Activated CD4-positive, alpha-beta T cell treated with anti-CD3 and anti-CD28 coated beads, Interleukin-2, amount 10 ng/mL, durations not matched to agents 24 days and 14 days (primary cell): ENCODE data around the gene NOXRED1. TPM values are rescaled to one million over a fixed set of nuclear protein-coding genes. Genes with fewer than 3 reads are reported as not detected.

Experiments
- DNase-seq: peaks from one replicate; pipeline ENCODE4 v3.0.0; 2022
- H3K27ac Mint-ChIP-seq: one replicate; pipeline ENCODE4 v1.8.0; 2022; ENCODE audit warnings: mild to moderate bottlenecking, mixed read lengths
- H3K27me3 Mint-ChIP-seq: one replicate; pipeline ENCODE4 v1.8.0; 2022; ENCODE audit warnings: mixed read lengths
- H3K36me3 Mint-ChIP-seq: one replicate; pipeline ENCODE4 v1.8.0; 2022; ENCODE audit warnings: low read depth, mild to moderate bottlenecking, mixed read lengths
- H3K4me1 Mint-ChIP-seq: one replicate; pipeline ENCODE4 v1.8.0; 2021; ENCODE audit warnings: mixed read lengths
- H3K4me3 Mint-ChIP-seq: one replicate; pipeline ENCODE4 v1.8.0; 2022; ENCODE audit warnings: mild to moderate bottlenecking, moderate library complexity, mixed read lengths
- H3K9me3 Mint-ChIP-seq: one replicate; pipeline ENCODE4 v1.8.0; 2021; ENCODE audit warnings: mixed read lengths
- intact Hi-C: fragments of 100-400 bp; cut with micrococcal nuclease; formaldehyde crosslinking; loops from one replicate; pipeline ENCODE4 v1.15.1; 2023
- total RNA-seq: library from RNA; stranded (reverse); gene quantifications from 2 replicates; pipeline ENCODE4 v1.2.3, GENCODE V29; 2022

NOXRED1 gene
- total RNA-seq, 1 donor from 2014 or later: 0.40 TPM

DNA sequence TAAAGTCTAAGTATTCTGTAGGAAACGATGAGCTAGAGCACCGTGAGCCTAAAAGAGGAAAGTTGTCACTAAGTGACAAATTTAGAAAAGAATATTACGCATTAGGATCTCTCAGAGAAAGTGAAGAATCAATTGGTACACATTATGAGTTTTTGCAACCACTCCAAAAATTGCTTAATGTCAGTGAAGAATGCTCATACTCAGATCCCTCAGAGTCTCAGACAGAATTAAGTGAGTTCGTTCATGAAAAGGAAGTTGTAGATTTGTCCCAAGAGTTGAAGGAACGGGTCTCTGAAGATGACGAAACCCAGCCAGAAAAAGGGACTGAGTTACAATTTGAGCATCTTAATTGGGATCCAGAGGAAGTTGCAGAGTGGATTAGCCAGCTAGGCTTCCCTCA lies 44.6 kb downstream of the NOXRED1 start:
- Mint-ChIP-seq H3K27me3 (peaks cover 16% of the 10 kb centered on the region), H3K9me3 (no peaks in the 10 kb centered on the region), H3K4me1 (peaks cover 18% of the 10 kb centered on the region), H3K27ac (no peak overlapping the region), H3K36me3 (peaks cover 17% of the 10 kb centered on the region), H3K4me3 (no peak overlapping the region)
- intact Hi-C loops: loop anchor here (5.0 to 10.0 kb wide), 3 partner anchors 176 to 281 kb away; partner anchors contain the start of genes CIPC and SPTLC2
- no peak for DNase-seq

DNA sequence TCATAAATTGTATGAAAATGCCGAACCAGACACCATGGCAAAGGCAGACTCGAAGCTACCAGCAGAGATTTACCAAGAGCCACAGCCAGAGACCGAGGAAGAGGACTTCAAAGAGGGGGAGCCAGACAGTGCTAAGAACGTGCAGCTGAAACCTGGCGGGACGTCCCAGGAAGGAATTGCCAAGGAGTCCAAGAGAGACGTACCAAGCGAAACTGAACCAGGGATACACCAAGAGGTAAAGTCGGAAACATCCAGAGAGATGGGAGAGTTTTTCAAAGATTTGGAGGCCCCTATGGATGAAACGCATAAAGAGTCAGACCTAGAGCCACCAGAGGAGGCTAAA lies 45.9 kb downstream of the NOXRED1 start:
- peaks cover 28% of the 10 kb centered on the region for H3K4me1 Mint-ChIP-seq
- H3K27ac Mint-ChIP-seq: no peak overlapping the region
- peaks cover 25% of the 10 kb centered on the region for H3K36me3 Mint-ChIP-seq

DNA sequence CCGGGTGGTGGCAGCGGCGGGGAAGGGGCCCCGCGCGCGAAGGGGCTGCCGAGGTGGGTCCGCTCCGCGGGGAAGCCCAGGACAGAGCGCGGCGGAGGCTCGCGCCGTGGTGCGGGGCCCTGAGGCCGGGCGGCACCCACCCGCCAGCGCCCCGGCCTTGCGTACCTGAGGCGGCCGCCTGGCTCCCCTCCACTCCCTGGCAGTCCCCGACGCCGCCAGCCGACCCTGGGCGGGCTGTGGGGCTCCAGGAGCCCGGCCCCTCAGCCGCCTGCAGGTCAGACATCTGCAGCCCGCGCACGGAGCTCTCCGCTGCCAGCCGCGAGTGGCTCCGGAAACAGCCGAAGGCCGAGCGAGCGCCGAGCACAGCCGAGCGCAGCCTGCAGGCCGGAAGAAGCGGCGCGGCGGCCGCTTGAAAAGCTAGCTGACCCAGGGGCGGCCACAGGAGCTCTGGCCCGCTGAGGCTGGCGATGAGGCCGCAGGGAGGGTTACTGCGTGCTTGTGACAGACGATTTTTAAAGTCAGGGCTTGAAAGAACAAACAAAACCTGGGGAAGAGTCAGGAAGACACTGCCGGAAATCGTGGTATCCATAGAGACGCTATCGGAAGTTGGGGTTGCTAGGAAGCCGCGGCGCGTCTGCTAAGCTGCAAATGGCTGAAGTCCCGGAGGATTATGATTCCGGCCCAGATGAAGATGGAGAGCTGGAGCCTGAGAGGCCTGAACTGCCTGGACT lies 46.4 kb downstream of the NOXRED1 start, which contains the start of the genes SAMD15 and TMED8:
SAMD15 (plus strand) TSS at position 609 of the 731 bp plus-strand sequence; CDS start at position 649, 40 bp downstream.
TMED8 (minus strand) TSS at position 324 of the 731 bp plus-strand sequence; CDS start at position 283, 41 bp downstream.
- DNase-seq: peak; percentile 95
- Mint-ChIP-seq H3K36me3 (peaks cover 25% of the 10 kb centered on the region), H3K4me3 (peak within 1 kb of the TSS; percentile 93), H3K9me3 (no peaks in the 10 kb centered on the region), H3K27me3 (peaks cover 16% of the 10 kb centered on the region), H3K27ac (peak within 1 kb of the TSS; percentile 92), H3K4me1 (peaks cover 29% of the 10 kb centered on the region)
- intact Hi-C loops: loop anchor here (1.0 to 10.0 kb wide), 7 partner anchors 56 to 330 kb away; partner anchors contain the start of genes CIPC, GSTZ1, SPTLC2 and VIPAS39

More for the DNA sequence above, 45.9 kb downstream of the NOXRED1 start:
- Mint-ChIP-seq H3K9me3 (no peaks in the 10 kb centered on the region), H3K4me3 (no peak overlapping the region), H3K27me3 (peaks cover 16% of the 10 kb centered on the region)
- intact Hi-C loops: loop anchor here (1.0 to 10.0 kb wide), 7 partner anchors 56 to 330 kb away; partner anchors contain the start of genes CIPC, GSTZ1, SPTLC2 and VIPAS39
- DNase-seq: no peak

DNA sequence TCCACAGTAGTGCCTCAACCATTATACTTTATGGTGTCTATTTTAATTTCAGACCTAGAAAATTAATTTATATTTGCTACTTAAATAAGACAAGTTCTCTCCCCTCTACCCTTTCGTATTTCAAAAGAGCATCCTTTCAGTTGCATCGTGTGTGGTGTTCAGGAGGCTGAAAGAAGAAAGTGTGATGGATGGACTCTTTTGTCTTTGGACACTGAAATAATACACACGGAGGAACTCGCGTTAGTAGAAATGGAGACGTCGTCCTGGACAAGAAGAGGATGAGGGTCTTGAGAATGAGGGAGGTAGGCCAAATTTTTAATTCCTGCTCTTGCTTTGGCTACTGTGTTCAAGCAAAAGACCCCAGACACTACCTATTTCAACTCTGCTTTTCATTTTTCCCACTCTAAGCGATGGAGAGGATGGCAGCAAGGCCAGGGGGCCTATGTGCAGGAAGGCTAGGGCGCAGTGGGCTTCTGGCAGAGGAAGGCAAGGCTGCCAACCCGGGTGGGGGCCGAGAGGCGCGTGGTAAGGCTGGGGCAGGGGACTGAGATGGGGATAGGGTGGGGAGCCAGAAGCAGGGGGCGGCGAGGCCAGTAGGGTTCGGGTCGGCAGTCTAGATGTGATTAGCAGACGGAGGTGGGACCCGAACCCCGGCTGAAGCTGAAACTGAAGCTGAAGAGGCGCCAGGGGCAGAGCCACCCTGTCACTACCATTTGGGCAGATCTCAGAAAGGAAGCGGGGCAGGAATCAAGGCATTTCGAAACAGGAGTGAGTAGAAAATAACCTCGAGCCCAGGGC lies 47.2 kb downstream of the NOXRED1 start:
- Mint-ChIP-seq H3K4me3 (peak overlapping the region; percentile 93), H3K36me3 (peaks cover 25% of the 10 kb centered on the region)
- intact Hi-C loops: loop anchor here (2.0 to 10.0 kb wide), 4 partner anchors 73 to 279 kb away; partner anchors contain the start of genes CIPC and SPTLC2

DNA sequence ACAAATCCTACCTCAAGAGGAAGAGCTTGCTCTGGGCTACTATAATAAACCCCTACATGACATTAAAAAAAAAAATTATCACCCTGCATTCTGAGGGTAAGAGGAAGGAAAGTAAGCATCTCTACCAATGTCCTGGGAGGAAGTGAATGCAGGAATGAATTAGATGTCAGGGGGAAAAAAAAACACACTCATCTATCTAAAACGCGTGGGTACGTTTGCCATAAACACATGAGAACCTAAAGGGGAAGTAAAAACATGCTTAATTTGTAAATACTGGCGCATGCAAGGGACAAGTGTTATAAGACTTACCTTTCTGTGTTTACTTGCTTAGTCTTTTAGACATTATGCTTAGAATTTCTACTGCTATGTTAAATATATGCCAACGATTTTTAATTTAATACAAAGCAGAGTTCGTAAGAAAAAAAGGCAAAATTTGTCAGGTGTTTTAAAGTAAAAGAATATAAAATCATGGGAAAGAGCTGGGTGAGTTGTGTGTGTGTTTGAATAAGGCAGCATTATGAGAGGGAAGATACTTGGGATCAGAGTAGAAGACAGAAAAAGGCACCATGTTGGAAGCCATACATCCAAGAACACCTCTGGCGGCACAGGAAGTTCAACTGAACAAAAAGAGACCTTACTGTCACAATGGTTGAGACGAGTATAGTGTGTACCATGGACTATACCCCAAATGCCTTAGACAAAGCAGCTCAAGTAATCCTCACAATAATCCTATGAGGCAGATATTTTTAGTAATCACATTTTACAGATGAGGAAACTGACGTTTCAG lies 48.0 kb downstream of the NOXRED1 start:
- no peaks in the 10 kb centered on the region for H3K9me3 Mint-ChIP-seq
- peak; percentile 55 for DNase-seq
- H3K36me3 Mint-ChIP-seq: peaks cover 25% of the 10 kb centered on the region
- peak overlapping the region; percentile 93 for H3K4me3 Mint-ChIP-seq
- intact Hi-C loops: loop anchor here (5.0 to 10.0 kb wide), 3 partner anchors 179 to 278 kb away; partner anchors contain the start of genes CIPC and SPTLC2
- peak overlapping the region; percentile 92 for H3K27ac Mint-ChIP-seq
- H3K4me1 Mint-ChIP-seq: peaks cover 31% of the 10 kb centered on the region
- peaks cover 7% of the 10 kb centered on the region for H3K27me3 Mint-ChIP-seq

More for the DNA sequence above, 47.2 kb downstream of the NOXRED1 start:
- Mint-ChIP-seq H3K4me1 (peaks cover 31% of the 10 kb centered on the region), H3K9me3 (no peaks in the 10 kb centered on the region), H3K27me3 (peaks cover 14% of the 10 kb centered on the region), H3K27ac (peak overlapping the region; percentile 92)
- peak; percentile 81 for DNase-seq

DNA sequence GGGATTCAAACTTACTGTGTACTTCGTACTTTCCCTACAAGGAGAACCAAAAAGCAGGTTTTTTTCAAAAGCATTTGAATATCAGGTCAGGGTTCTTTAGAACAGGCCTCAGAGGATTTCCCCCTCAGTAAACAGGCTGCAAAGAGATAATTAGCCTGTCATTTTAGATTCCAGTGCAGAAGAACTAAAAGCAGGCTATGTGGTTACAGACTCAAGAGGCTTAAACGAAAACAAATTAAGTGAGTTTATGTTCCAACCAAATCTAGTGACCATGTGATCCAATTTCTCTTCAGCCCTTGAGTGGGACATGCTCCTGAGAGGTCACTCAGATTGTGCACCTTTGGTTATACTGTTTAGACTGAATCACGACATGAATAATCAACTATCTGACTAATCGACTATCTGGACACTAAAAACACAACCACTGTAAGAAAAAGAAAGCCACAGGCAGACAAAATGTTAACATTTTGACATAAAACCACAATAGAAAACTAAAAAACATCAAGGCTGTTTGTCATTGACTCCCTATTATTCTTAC lies 51.0 kb downstream of the NOXRED1 start:
- Mint-ChIP-seq H3K9me3 (no peaks in the 10 kb centered on the region), H3K4me1 (peaks cover 40% of the 10 kb centered on the region), H3K27ac (peak overlapping the region; percentile 34), H3K4me3 (peak overlapping the region; percentile 12), H3K27me3 (no peaks in the 10 kb centered on the region), H3K36me3 (peaks cover 28% of the 10 kb centered on the region)
- intact Hi-C loops: loop anchor here (1.0 to 10.0 kb wide), 3 partner anchors 69 to 242 kb away; partner anchors contain the start of gene SPTLC2
- no peak for DNase-seq

DNA sequence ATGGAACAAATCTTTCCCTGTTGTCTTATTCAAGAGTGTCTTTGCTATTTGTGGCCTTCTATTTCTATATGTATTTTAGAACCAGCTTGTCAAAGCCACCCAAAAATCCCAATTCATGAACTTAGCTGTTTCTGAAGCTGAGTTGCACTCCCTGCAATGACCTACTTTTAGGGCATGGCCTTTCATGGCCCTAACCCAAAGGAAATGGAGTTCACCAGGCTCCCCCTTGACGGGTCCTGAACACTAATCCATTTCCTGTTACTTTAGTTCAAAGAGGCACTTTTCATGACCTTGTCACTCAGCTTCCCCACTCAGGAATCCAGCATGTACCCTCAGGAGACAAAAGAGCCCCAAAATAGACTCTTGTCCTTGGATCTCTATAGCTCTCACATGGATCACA lies 54.0 kb downstream of the NOXRED1 start:
- intact Hi-C loops: no loop called here
- Mint-ChIP-seq H3K27ac (no peak overlapping the region), H3K4me1 (peaks cover 25% of the 10 kb centered on the region), H3K36me3 (peaks cover 23% of the 10 kb centered on the region), H3K9me3 (no peaks in the 10 kb centered on the region), H3K4me3 (no peak overlapping the region), H3K27me3 (no peaks in the 10 kb centered on the region)
- peak; percentile 58 for DNase-seq

DNA sequence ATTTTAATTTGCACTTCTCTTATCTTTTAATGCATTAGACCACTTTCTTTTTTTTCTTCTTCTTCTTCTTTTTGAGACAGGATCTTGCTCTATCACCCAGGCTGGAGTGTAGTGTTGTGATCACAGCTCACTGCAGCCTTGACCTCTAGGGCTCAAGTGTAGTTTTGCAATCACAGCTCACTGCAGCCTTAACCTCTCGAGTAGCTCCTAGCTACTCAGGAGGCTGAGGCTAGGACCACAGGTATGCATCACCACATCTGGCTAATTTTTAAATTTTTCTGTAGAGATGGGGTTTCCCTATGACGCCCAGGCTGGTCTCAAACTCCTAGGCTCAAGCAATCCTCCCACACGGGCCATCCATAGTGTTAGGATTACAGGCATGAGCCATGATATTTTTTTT lies 59.2 kb downstream of the NOXRED1 start:
- Mint-ChIP-seq H3K4me1 (peaks cover 9% of the 10 kb centered on the region), H3K27ac (no peak overlapping the region), H3K36me3 (peaks cover 6% of the 10 kb centered on the region), H3K9me3 (peaks cover 4% of the 10 kb centered on the region), H3K4me3 (no peak overlapping the region), H3K27me3 (no peaks in the 10 kb centered on the region)
- DNase-seq: no peak
- intact Hi-C loops: no loop called here

DNA sequence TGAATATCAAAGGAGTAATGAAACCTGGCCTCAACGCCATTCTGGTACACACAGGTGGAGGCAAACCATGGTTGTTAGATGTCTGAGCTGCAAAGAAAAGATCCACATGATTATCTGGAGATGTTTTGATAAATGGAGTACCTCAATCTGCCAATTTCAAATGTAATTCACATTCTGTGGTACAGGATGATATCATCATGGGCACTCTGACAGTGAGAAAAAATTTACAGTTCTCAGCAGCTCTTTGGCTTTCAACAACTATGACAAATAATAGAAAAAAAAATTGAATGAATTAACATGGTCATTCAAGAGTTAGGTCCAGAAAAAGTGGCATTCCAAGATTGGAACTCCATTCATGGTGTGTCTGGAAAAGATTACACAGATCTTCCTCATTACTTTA lies 63.7 kb downstream of the NOXRED1 start:
- intact Hi-C loops: no loop called here
- H3K27ac Mint-ChIP-seq: no peak overlapping the region
- peaks cover 4% of the 10 kb centered on the region for H3K9me3 Mint-ChIP-seq
- H3K4me1 Mint-ChIP-seq: peaks cover 12% of the 10 kb centered on the region
- DNase-seq: no peak
- no peaks in the 10 kb centered on the region for H3K27me3 Mint-ChIP-seq
- peaks cover 3% of the 10 kb centered on the region for H3K36me3 Mint-ChIP-seq
- no peak overlapping the region for H3K4me3 Mint-ChIP-seq

DNA sequence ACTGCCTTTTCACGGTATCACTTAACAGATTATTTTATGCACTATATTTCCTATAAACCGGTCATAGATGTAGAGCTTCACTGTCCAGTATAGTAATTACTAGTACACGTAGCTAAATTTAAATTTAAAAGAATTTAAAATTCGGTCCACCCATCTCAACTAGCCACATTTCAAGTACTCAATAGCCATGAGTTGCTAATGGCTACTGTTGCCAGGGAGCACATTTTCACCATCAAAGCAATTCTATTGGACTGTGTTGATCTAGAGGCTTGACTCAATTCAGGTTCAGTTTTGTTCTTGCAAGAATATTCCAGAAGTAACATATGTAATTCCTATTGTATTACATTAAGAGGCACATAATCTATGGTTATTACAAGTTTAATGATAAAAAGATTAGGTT lies 66.4 kb downstream of the NOXRED1 start:
- intact Hi-C loops: no loop called here
- H3K36me3 Mint-ChIP-seq: peaks cover 3% of the 10 kb centered on the region
- no peak overlapping the region for H3K27ac Mint-ChIP-seq

DNA sequence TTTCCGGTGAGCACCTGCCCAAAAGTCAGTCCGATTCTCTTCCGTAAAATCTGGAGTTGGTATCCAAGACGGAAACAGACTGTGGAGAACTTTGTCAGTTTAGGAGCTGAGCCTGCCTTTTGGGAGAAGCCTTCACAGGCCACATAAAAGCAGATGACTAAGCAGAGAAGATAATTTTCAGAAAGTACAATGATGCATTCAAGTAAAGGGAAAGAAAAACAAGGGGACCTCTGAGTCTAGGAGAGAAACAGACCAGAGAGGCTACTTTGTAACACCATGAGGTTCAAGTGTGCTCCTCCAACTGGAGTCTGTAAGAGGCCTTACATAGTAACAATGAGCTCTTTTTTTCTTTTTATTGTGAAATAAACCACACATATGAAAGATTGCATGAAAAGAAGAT lies 67.5 kb downstream of the NOXRED1 start:
- intact Hi-C loops: no loop called here
- peaks cover 5% of the 10 kb centered on the region for H3K36me3 Mint-ChIP-seq
- no peak overlapping the region for H3K4me3 Mint-ChIP-seq
- H3K9me3 Mint-ChIP-seq: no peaks in the 10 kb centered on the region
- no peak for DNase-seq
- H3K4me1 Mint-ChIP-seq: peaks cover 6% of the 10 kb centered on the region
- no peaks in the 10 kb centered on the region for H3K27me3 Mint-ChIP-seq
- H3K27ac Mint-ChIP-seq: no peak overlapping the region

More for the DNA sequence above, 66.4 kb downstream of the NOXRED1 start:
- no peaks in the 10 kb centered on the region for H3K27me3 Mint-ChIP-seq
- H3K9me3 Mint-ChIP-seq: no peaks in the 10 kb centered on the region
- DNase-seq: no peak
- H3K4me1 Mint-ChIP-seq: peaks cover 6% of the 10 kb centered on the region
- H3K4me3 Mint-ChIP-seq: no peak overlapping the region

DNA sequence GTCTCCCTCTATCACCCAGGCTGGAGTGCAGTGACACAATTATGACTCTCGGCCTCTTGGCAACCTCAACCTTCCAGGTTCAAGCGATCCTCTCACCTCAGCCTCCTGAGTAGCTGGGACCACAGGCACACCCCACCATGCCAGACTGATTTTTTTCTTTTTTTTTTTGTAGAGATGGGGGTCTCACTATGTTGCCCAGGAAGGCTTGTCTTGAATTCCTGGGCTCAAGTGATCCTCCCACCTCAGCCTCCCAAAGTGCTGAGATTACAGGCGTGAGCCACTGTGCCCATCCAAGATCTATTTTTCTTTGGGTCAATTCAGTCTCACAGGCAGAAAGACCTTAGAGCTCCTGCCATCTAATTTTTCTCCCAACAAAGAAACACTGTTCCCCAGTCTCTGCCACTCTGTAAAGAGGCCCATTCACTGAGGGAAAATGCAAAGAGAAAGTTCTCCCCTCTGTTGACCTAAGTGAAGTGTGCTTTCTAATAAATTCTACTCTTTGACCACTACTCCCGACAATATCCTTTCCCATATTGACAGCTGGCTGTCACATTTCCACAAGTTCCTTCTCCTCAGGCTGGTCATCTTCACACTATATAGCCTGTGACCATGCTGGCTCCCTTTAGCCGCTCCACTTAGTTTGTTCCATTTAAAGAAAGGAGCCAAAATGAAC lies 69.7 kb downstream of the NOXRED1 start:
- DNase-seq: no peak
- H3K4me1 Mint-ChIP-seq: peaks cover 3% of the 10 kb centered on the region
- no peaks in the 10 kb centered on the region for H3K9me3 Mint-ChIP-seq
- H3K36me3 Mint-ChIP-seq: peaks cover 20% of the 10 kb centered on the region
- intact Hi-C loops: no loop called here
- H3K4me3 Mint-ChIP-seq: no peak overlapping the region
- no peaks in the 10 kb centered on the region for H3K27me3 Mint-ChIP-seq
- H3K27ac Mint-ChIP-seq: no peak overlapping the region
